Measurements from ENCODE around the gene HHAT. TPM values are rescaled to one million over a fixed set of nuclear protein-coding genes. Genes with fewer than 3 reads are reported as not detected.
A peak's percentile ranks its signal among the peaks of the same experiment; 100 is the strongest.

HHAT gene
- total RNA-seq, 1 donor from 2014 or later: 14.7 TPM

DNA sequence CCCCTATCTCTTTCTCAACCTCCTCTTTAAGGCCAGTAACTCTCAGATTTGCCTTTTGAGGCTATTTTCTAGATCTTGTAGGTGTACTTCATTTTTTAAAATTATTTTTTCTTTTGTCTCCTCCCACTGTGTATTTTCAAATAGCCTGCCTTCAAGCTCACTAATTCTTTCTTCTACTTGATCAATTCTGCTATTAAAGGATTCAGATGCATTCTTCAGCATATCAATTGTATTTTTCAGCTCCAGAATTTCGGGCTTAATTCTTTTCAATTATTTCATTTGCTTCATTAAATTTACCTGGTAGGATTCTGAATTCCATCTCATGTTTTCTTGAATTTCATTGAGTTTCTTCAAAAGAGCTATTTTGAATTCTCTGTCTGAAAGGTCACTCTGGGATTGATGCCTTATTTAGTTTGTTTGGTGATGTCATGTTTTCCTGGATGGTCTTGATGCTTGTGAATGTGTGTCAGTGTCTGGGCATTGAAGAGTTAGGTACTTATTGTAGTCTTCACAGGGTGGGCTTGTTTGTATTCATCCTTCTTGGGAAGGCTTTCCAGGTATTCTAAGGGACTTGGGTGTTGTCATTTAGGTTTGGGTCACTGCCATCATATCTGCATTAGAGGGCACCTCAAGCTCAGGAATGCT is 3.6 kb upstream of the HHAT start:
- no peak overlapping the region for H3K27ac Mint-ChIP-seq
- no peak overlapping the region for H3K4me3 Mint-ChIP-seq (ENCODE audit: low read depth)
- TF ChIP-seq, protein P1, sequence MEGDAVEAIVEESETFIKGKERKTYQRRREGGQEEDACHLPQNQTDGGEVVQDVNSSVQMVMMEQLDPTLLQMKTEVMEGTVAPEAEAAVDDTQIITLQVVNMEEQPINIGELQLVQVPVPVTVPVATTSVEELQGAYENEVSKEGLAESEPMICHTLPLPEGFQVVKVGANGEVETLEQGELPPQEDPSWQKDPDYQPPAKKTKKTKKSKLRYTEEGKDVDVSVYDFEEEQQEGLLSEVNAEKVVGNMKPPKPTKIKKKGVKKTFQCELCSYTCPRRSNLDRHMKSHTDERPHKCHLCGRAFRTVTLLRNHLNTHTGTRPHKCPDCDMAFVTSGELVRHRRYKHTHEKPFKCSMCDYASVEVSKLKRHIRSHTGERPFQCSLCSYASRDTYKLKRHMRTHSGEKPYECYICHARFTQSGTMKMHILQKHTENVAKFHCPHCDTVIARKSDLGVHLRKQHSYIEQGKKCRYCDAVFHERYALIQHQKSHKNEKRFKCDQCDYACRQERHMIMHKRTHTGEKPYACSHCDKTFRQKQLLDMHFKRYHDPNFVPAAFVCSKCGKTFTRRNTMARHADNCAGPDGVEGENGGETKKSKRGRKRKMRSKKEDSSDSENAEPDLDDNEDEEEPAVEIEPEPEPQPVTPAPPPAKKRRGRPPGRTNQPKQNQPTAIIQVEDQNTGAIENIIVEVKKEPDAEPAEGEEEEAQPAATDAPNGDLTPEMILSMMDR (IDR thresholded peaks at IDR 0.05; ENCODE audit: unreplicated experiment): no peak
- DNase-seq (ENCODE audit: low spot score, unreplicated experiment): no peak
- H3K4me1 Mint-ChIP-seq (ENCODE audit: low read depth): peaks cover 13% of the 10 kb centered on the region
- no peaks in the 10 kb centered on the region for H3K27me3 Mint-ChIP-seq
- H3K9me3 Mint-ChIP-seq (ENCODE audit: low read depth): peaks cover 9% of the 10 kb centered on the region
- H3K36me3 Mint-ChIP-seq (ENCODE audit: insufficient read depth): no peaks in the 10 kb centered on the region

DNA sequence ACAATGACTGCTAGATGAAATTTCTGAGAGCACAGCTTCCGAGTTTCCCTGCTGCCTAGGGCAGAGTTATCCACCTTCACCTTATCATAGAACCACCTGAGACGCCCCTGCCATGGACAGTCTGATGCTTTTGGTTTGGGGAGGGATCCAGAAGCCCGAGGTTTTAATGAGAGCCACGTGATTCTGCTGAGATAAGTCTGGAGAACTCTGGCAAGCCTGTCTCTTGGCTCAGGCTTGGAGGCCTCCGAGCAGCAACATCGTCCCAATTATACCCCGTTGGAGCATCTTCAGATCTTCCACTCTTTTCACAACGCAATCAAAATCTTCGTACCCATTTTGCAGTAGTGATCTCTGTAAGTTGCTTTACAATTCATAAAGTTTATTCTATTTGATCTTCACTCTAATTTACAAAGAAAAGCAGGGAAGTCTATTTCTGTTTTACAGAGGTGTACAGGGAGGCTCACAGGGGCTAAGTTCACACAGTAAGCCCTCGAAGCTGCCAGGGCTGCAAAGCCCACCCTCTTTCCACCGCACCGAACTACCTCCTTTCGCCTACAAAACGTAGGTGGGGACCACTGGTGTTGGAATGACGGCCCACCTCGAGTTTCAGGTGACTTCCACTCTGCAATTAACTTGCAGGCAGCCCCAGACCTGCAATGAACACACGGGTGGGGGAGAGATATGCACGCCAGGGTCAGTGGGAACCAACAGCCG is 513 bp upstream of the HHAT start:
- peak overlapping the region; percentile 95 for H3K4me3 Mint-ChIP-seq (ENCODE audit: low read depth)

DNA sequence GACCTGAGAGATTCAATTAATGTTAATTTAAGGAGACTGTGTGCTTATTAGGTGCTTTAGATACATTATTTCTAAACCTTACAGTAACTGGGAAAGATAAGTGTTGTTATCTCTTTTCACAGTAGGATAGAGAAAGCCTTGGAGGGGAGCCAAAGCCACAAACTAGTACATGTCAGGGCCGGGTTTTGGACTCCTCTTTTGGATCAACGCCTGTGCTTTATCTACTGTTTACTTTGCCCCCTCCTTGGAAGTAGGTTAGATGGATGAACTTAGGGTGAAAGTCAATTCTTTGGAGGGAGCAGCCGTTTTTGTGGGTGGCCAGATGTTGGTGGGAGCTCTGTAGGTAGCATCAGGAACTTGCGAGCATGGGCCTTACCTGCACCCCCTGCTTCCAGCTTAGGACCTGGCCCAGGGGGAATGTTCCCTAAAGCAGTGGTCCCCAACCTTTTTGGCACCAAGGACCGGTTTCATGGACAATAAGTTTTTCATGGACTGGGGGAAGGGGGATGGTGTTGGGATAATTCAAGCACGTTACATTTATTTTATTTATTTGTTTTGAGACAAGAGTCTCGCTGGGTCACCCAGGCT is 1.7 kb downstream of the HHAT start:
- peaks cover 4% of the 10 kb centered on the region for H3K9me3 Mint-ChIP-seq (ENCODE audit: low read depth)

More for the DNA sequence above, 513 bp upstream of the HHAT start:
- Mint-ChIP-seq H3K27me3 (no peaks in the 10 kb centered on the region), H3K27ac (peak overlapping the region; percentile 96), H3K4me1 (ENCODE audit: low read depth) (peaks cover 16% of the 10 kb centered on the region), H3K36me3 (ENCODE audit: insufficient read depth) (no peaks in the 10 kb centered on the region), H3K9me3 (ENCODE audit: low read depth) (peaks cover 9% of the 10 kb centered on the region)
- TF ChIP-seq, protein P1 (IDR thresholded peaks at IDR 0.05; ENCODE audit: unreplicated experiment): no peak
- no peak for DNase-seq (ENCODE audit: low spot score, unreplicated experiment)

DNA sequence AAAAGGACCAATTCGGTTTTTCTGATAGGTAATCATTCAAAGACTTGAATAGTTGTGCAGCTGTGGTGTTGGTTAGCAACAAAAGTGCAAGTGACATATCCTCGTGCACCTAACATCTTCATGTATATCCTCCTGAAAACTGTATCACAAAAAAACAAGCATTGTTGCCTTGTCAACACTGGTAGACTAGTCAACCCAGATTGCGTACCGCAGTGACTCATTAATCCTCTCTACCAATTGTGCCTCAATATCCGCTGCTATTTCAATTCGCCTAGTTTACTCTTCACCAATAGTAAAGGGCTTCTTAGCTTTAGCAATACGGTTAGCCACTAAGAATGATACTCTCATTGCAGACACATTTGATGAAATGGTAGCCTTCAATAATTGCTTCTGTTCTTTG is 3.5 kb downstream of the HHAT start:
- H3K27me3 Mint-ChIP-seq: no peaks in the 10 kb centered on the region
- no peak overlapping the region for H3K27ac Mint-ChIP-seq
- no peaks in the 10 kb centered on the region for H3K36me3 Mint-ChIP-seq (ENCODE audit: insufficient read depth)
- H3K9me3 Mint-ChIP-seq (ENCODE audit: low read depth): no peaks in the 10 kb centered on the region
- no peak overlapping the region for H3K4me3 Mint-ChIP-seq (ENCODE audit: low read depth)
- H3K4me1 Mint-ChIP-seq (ENCODE audit: low read depth): peaks cover 16% of the 10 kb centered on the region
- DNase-seq (ENCODE audit: low spot score, unreplicated experiment): no peak
- TF ChIP-seq, protein P1 (IDR thresholded peaks at IDR 0.05; ENCODE audit: unreplicated experiment): no peak

More for the DNA sequence above, 1.7 kb downstream of the HHAT start:
- H3K4me3 Mint-ChIP-seq (ENCODE audit: low read depth): peak overlapping the region; percentile 95
- H3K27ac Mint-ChIP-seq: no peak overlapping the region
- H3K36me3 Mint-ChIP-seq (ENCODE audit: insufficient read depth): no peaks in the 10 kb centered on the region
- DNase-seq (ENCODE audit: low spot score, unreplicated experiment): no peak
- TF ChIP-seq, protein P1 (IDR thresholded peaks at IDR 0.05; ENCODE audit: unreplicated experiment): no peak
- no peaks in the 10 kb centered on the region for H3K27me3 Mint-ChIP-seq
- peaks cover 16% of the 10 kb centered on the region for H3K4me1 Mint-ChIP-seq (ENCODE audit: low read depth)

DNA sequence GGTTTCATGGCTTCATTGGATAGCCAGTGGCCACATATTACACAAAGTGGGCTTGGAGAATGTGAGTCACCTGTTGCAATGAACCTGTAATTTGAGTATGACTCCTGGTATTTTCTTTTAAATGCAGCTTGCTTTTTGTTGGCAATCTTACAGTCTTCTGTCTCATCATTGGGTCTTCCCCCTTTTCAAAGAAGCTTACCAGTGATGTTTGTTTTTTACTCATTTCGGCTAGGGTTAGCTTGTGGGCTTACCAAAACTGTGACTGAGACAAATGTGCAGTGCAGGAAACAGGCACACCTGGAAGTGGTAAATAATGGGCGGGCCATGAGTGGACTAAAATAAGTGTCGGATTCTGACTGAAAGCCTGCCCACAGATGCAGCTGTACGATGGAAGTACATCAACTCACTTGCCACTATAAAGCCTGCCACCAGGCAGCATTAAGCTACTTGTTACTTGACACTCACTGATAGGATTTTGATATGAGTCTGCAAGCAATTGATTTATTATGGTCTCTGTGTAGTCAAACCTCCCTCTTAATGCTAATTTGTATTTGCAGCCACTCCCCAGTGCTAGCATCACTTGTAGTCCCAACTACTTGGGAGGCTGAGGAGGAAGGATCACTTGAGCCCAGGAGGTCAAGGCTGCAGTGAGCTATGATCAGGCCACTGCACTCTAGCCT is 4.2 kb downstream of the HHAT start:
- no peaks in the 10 kb centered on the region for H3K36me3 Mint-ChIP-seq (ENCODE audit: insufficient read depth)
- no peak overlapping the region for H3K4me3 Mint-ChIP-seq (ENCODE audit: low read depth)
- H3K27ac Mint-ChIP-seq: no peak overlapping the region
- DNase-seq (ENCODE audit: low spot score, unreplicated experiment): no peak
- H3K9me3 Mint-ChIP-seq (ENCODE audit: low read depth): no peaks in the 10 kb centered on the region
- peaks cover 16% of the 10 kb centered on the region for H3K4me1 Mint-ChIP-seq (ENCODE audit: low read depth)
- no peaks in the 10 kb centered on the region for H3K27me3 Mint-ChIP-seq
- TF ChIP-seq, protein P1 (IDR thresholded peaks at IDR 0.05; ENCODE audit: unreplicated experiment): no peak
